Endothelial cell of umbilical vein (primary cell): Measurements from ENCODE around the gene KBTBD8.

Source experiments
- FOS ChIP-seq: IDR thresholded peaks from 2 replicates; pipeline ENCODE4 v1.6.1; 2011; ENCODE audit warnings: mild to moderate bottlenecking, low read length, moderate library complexity, borderline replicate concordance; ENCODE audit not compliant: insufficient read depth
- POLR2A ChIP-seq: IDR thresholded peaks from 2 replicates; pipeline ENCODE4 v1.6.1; 2012; ENCODE audit warnings: low read depth, mild to moderate bottlenecking, control low read depth, low read length
- POLR2AphosphoS5 ChIP-seq: IDR thresholded peaks from 2 replicates; pipeline ENCODE4 v1.6.1; 2012; ENCODE audit warnings: low read depth, mild to moderate bottlenecking, control low read depth, low read length, moderate library complexity; ENCODE audit not compliant: insufficient read depth
- TF ChIP-seq, protein P1 (sequence below), 2 donors: IDR thresholded peaks; 1 replicate in 1 of 2; 2 replicates in 1 of 2; pipeline ENCODE4 v1.5.1; 2011; ENCODE audit warnings: low read length in 2 of 2, mild to moderate bottlenecking in 2 of 2, moderate library complexity in 2 of 2, control low read depth in 1 of 2, inconsistent platforms in 1 of 2, low read depth in 1 of 2; ENCODE audit not compliant: insufficient read depth in 1 of 2; ENCODE audit errors: extremely low read depth in 1 of 2

- TF ChIP-seq, protein P1, sequence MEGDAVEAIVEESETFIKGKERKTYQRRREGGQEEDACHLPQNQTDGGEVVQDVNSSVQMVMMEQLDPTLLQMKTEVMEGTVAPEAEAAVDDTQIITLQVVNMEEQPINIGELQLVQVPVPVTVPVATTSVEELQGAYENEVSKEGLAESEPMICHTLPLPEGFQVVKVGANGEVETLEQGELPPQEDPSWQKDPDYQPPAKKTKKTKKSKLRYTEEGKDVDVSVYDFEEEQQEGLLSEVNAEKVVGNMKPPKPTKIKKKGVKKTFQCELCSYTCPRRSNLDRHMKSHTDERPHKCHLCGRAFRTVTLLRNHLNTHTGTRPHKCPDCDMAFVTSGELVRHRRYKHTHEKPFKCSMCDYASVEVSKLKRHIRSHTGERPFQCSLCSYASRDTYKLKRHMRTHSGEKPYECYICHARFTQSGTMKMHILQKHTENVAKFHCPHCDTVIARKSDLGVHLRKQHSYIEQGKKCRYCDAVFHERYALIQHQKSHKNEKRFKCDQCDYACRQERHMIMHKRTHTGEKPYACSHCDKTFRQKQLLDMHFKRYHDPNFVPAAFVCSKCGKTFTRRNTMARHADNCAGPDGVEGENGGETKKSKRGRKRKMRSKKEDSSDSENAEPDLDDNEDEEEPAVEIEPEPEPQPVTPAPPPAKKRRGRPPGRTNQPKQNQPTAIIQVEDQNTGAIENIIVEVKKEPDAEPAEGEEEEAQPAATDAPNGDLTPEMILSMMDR (IDR thresholded peaks at IDR 0.05; ENCODE audit: extremely low read depth in 1 of 2, insufficient read depth in 1 of 2, low read depth in 1 of 2, low read length in 2 of 2): no peak
- TF ChIP-seq FOS (no peak), POLR2AphosphoS5 (no peak), POLR2A (no peak)
These were observed 763 bp downstream of the KBTBD8 start for GRCh38 chr3:66998904-66999235.
